Femur (tissue), 1 donor: Measurements from ENCODE around the gene TMEM50A.
"Not testable (repeated sequence)": the region's sequence is repeated elsewhere in the genome, so short reads cannot be mapped to it uniquely, and the experiment has no call there.

Experiments
- DNase-seq: peaks from one replicate; pipeline ENCODE4 v3.0.0-alpha.2; 2017

The TMEM50A gene

GRCh38 chr1:25389721-25390120 is 51.6 kb downstream of the TMEM50A start:
- not testable (repeated sequence) for DNase-seq

GRCh38 chr1:25392841-25393240 is 54.7 kb downstream of the TMEM50A start:
- DNase-seq: no peak

GRCh38 chr1:25397549-25397948 is 59.4 kb downstream of the TMEM50A start:
- DNase-seq: not testable (repeated sequence)

- not testable (repeated sequence) for DNase-seq
Observed at GRCh38 chr1:25398079-25398478, 59.9 kb downstream of the TMEM50A start.

GRCh38 chr1:25402947-25403803 is 65.0 kb downstream of the TMEM50A start:
- not testable (repeated sequence) for DNase-seq

GRCh38 chr1:25405731-25406305 is 67.7 kb downstream of the TMEM50A start:
- not testable (repeated sequence) for DNase-seq

GRCh38 chr1:25409641-25410427 is 71.7 kb downstream of the TMEM50A start:
- not testable (repeated sequence) for DNase-seq
